Mesendoderm (in vitro differentiated cells): ENCODE data around the gene CEP128.

Experiments
- DNase-seq: peaks from one replicate; pipeline ENCODE4 v3.0.0; 2013
- H2AK5ac ChIP-seq: 2 replicates; pipeline ENCODE4 v1.6.1; 2013; ENCODE audit warnings: low read length, inconsistent platforms
- H2BK120ac ChIP-seq: 2 replicates; pipeline ENCODE4 v1.6.1; 2013; ENCODE audit warnings: low read depth, mild to moderate bottlenecking, low read length, moderate library complexity, mixed read lengths
- H2BK15ac ChIP-seq: replicated peaks from 2 replicates; pipeline ENCODE4 v1.6.1; 2013; ENCODE audit warnings: low read depth, mild to moderate bottlenecking, moderate library complexity
- H2BK5ac ChIP-seq: 2 replicates; pipeline ENCODE4 v1.6.1; 2013; ENCODE audit warnings: low read length, inconsistent platforms
- H3K18ac ChIP-seq: 2 replicates; pipeline ENCODE4 v1.6.1; 2013; ENCODE audit warnings: mild to moderate bottlenecking, low read length, mixed read lengths
- H3K23ac ChIP-seq: one replicate; pipeline ENCODE4 v1.6.1; 2013; ENCODE audit warnings: low read length
- H3K27ac ChIP-seq: 2 replicates; pipeline ENCODE4 v1.5.1; 2013; ENCODE audit warnings: low read depth, mild to moderate bottlenecking, inconsistent platforms, low read length, moderate library complexity
- H3K27me3 ChIP-seq: 2 replicates; pipeline ENCODE4 v1.6.1; 2013; ENCODE audit warnings: low read length, control low read depth, mild to moderate bottlenecking, inconsistent platforms; ENCODE audit not compliant: insufficient read depth, poor library complexity
- H3K36me3 ChIP-seq: 2 replicates; pipeline ENCODE4 v1.6.1; 2013; ENCODE audit warnings: low read length, inconsistent platforms; ENCODE audit not compliant: control insufficient read depth, insufficient read depth
- H3K4ac ChIP-seq: one replicate; pipeline ENCODE4 v1.6.1; 2013; ENCODE audit warnings: low read depth, mild to moderate bottlenecking, low read length, moderate library complexity
- H3K4me1 ChIP-seq: 2 replicates; pipeline ENCODE4 v1.6.1; 2013; ENCODE audit warnings: low read depth, low read length, inconsistent platforms; ENCODE audit not compliant: control insufficient read depth
- H3K4me2 ChIP-seq: 2 replicates; pipeline ENCODE4 v1.6.1; 2013; ENCODE audit warnings: low read length
- H3K4me3 ChIP-seq: 2 replicates; pipeline ENCODE4 v1.5.1; 2013; ENCODE audit warnings: mild to moderate bottlenecking, low read length
- H3K56ac ChIP-seq: one replicate; pipeline ENCODE4 v1.6.1; 2013; ENCODE audit warnings: low read length
- H3K79me1 ChIP-seq: 2 replicates; pipeline ENCODE4 v1.6.1; 2013; ENCODE audit warnings: low read length, inconsistent platforms
- H3K79me2 ChIP-seq: 2 replicates; pipeline ENCODE4 v1.6.1; 2013; ENCODE audit warnings: mild to moderate bottlenecking, low read length; ENCODE audit not compliant: control insufficient read depth, insufficient read depth
- H3K9ac ChIP-seq: 2 replicates; pipeline ENCODE4 v1.6.1; 2013; ENCODE audit warnings: low read length, inconsistent platforms
- H4K5ac ChIP-seq: one replicate; pipeline ENCODE4 v1.6.1; 2013; ENCODE audit warnings: low read length
- H4K8ac ChIP-seq: one replicate; pipeline ENCODE4 v1.6.1; 2013; ENCODE audit warnings: low read depth, mild to moderate bottlenecking, control low read depth, low read length, moderate library complexity
- WGBS: extraction: QIAGEN DNeasy Blood & Tissue Kit; methylation state at CpG from one replicate; pipeline ENCODE4 v1.1.7; 2013; ENCODE audit warnings: low lambda C conversion rate, missing lambda C conversion rate; ENCODE audit not compliant: insufficient coverage; ENCODE audit errors: extremely low coverage; 5-methylcytosine and 5-hydroxymethylcytosine counted together

CEP128 gene

GRCh38 chr14:80850197-80850814, 91.2 kb downstream of the CEP128 start:
- no peaks in the 10 kb centered on the region for H3K27me3 ChIP-seq
- no peak overlapping the region for H3K56ac ChIP-seq
- no peak overlapping the region for H4K8ac ChIP-seq
- H2BK5ac ChIP-seq = no peak overlapping the region
- no peak overlapping the region for H3K27ac ChIP-seq
- no peak overlapping the region for H3K4me3 ChIP-seq
- no peak overlapping the region for H2BK120ac ChIP-seq
- no peak overlapping the region for H3K4me2 ChIP-seq
- H2AK5ac ChIP-seq = no peak overlapping the region
- no peak overlapping the region for H3K9ac ChIP-seq
- H3K4me1 ChIP-seq = no peaks in the 10 kb centered on the region
- H3K79me1 ChIP-seq = no peaks in the 10 kb centered on the region
- no peak overlapping the region for H3K4ac ChIP-seq
- H3K36me3 ChIP-seq = no peaks in the 10 kb centered on the region
- no peak overlapping the region for H2BK15ac ChIP-seq
- no peaks in the 10 kb centered on the region for H3K79me2 ChIP-seq
- no CpG with 5 or more reads among the region's 4 CpGs for WGBS
- H3K18ac ChIP-seq = no peak overlapping the region
- no peak overlapping the region for H3K23ac ChIP-seq
- peak; percentile 27 for DNase-seq
- no peak overlapping the region for H4K5ac ChIP-seq

- no peak overlapping the region for H4K8ac ChIP-seq
- H2AK5ac ChIP-seq = no peak overlapping the region
- no peak overlapping the region for H3K4ac ChIP-seq
- H3K4me1 ChIP-seq = no peaks in the 10 kb centered on the region
- no peaks in the 10 kb centered on the region for H3K79me2 ChIP-seq
- no peak overlapping the region for H3K4me2 ChIP-seq
- no peak overlapping the region for H2BK15ac ChIP-seq
- WGBS = no CpG with 5 or more reads among the region's 2 CpGs
- no peak overlapping the region for H2BK5ac ChIP-seq
- H3K79me1 ChIP-seq = no peaks in the 10 kb centered on the region
- no peak overlapping the region for H3K23ac ChIP-seq
- DNase-seq = no peak
- no peak overlapping the region for H3K56ac ChIP-seq
- no peak overlapping the region for H3K9ac ChIP-seq
- H3K4me3 ChIP-seq = no peak overlapping the region
- H3K18ac ChIP-seq = no peak overlapping the region
- H2BK120ac ChIP-seq = no peak overlapping the region
- no peak overlapping the region for H3K27ac ChIP-seq
- H3K27me3 ChIP-seq = no peaks in the 10 kb centered on the region
- no peak overlapping the region for H4K5ac ChIP-seq
- no peaks in the 10 kb centered on the region for H3K36me3 ChIP-seq
Measured at GRCh38 chr14:80847070-80847469, 94.5 kb downstream of the CEP128 start.

GRCh38 chr14:80845856-80846255, 95.7 kb downstream of the CEP128 start:
- WGBS = no CpG with 5 or more reads among the region's 4 CpGs
- Histone ChIP-seq H3K36me3 (no peaks in the 10 kb centered on the region), H3K27me3 (no peaks in the 10 kb centered on the region), H3K4me3 (no peak overlapping the region), H4K5ac (no peak overlapping the region), H4K8ac (no peak overlapping the region), H3K56ac (no peak overlapping the region), H3K27ac (no peak overlapping the region), H2BK15ac (no peak overlapping the region), H2AK5ac (no peak overlapping the region), H3K23ac (no peak overlapping the region), H3K79me2 (no peaks in the 10 kb centered on the region), H3K4ac (no peak overlapping the region), H2BK5ac (no peak overlapping the region), H3K9ac (no peak overlapping the region), H3K18ac (no peak overlapping the region), H3K4me1 (no peaks in the 10 kb centered on the region), H2BK120ac (no peak overlapping the region), H3K79me1 (no peaks in the 10 kb centered on the region), H3K4me2 (no peak overlapping the region)
- no peak for DNase-seq

DNA sequence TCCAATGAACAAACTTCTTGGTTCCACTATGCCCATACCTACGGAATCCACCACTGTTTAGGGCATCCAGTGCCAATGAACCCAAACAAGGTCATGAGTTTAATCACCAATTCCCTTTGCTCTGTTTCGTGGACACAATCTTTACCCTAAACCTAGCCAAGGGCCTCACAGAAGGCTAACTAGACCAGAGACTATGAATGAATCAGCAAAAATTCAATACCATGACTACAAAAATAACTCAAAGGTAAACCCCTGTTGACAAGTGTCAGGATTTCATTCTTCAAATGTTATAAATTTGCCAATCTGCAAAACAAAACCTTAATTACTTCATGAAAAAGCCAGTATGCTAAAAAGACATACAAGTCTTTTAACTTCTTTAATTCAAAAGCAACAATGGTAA, 96.7 kb downstream of the CEP128 start:
- no peak overlapping the region for H2BK15ac ChIP-seq
- no peak for DNase-seq

DNA sequence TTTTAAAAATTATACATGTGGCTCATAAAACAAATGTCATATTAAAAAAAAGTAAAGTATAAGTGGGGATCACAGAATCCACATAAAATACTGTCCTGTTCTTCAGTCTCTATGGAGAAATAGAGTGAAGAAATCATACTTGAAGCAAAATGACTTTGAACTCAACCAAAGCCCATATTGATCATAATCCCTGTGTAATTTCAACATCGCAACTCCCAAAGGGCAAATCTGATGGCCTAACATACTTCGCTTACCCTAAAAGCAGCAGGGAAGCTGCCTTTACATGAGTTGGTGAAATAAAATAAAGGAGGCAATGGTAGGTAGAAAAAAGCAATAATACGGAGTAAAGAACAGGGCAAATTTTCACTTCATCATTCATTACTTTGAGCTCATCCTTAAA, 101.8 kb downstream of the CEP128 start:
- no peak overlapping the region for H2AK5ac ChIP-seq
- H3K4me2 ChIP-seq = no peak overlapping the region
- no peak overlapping the region for H4K8ac ChIP-seq
- no peak overlapping the region for H3K4ac ChIP-seq
- H3K79me2 ChIP-seq = no peaks in the 10 kb centered on the region
- H2BK5ac ChIP-seq = no peak overlapping the region
- no peak overlapping the region for H3K27ac ChIP-seq
- H3K18ac ChIP-seq = no peak overlapping the region
- no CpG with 5 or more reads among the region's 3 CpGs for WGBS
- no peak overlapping the region for H3K4me3 ChIP-seq
- H4K5ac ChIP-seq = no peak overlapping the region
- H3K79me1 ChIP-seq = no peaks in the 10 kb centered on the region
- no peak for DNase-seq
- H3K27me3 ChIP-seq = no peaks in the 10 kb centered on the region
- no peak overlapping the region for H2BK120ac ChIP-seq
- H3K36me3 ChIP-seq = no peaks in the 10 kb centered on the region
- no peak overlapping the region for H3K9ac ChIP-seq
- no peaks in the 10 kb centered on the region for H3K4me1 ChIP-seq
- H2BK15ac ChIP-seq = no peak overlapping the region
- H3K56ac ChIP-seq = no peak overlapping the region
- no peak overlapping the region for H3K23ac ChIP-seq

More for the DNA sequence above, 96.7 kb downstream of the CEP128 start:
- Histone ChIP-seq H3K4me3 (no peak overlapping the region), H3K9ac (no peak overlapping the region), H4K8ac (no peak overlapping the region), H3K4me1 (no peaks in the 10 kb centered on the region), H3K4ac (no peak overlapping the region), H3K79me2 (no peaks in the 10 kb centered on the region), H3K56ac (no peak overlapping the region), H3K23ac (no peak overlapping the region), H3K18ac (no peak overlapping the region), H2BK120ac (no peak overlapping the region), H3K36me3 (no peaks in the 10 kb centered on the region), H3K4me2 (no peak overlapping the region), H2AK5ac (no peak overlapping the region), H4K5ac (no peak overlapping the region), H3K27me3 (no peaks in the 10 kb centered on the region), H2BK5ac (no peak overlapping the region), H3K27ac (no peak overlapping the region), H3K79me1 (no peaks in the 10 kb centered on the region)
- no CpG with 5 or more reads among the region's 2 CpGs for WGBS

- Histone ChIP-seq H4K5ac (no peak overlapping the region), H3K4me2 (no peak overlapping the region), H3K79me1 (no peaks in the 10 kb centered on the region), H2BK120ac (no peak overlapping the region), H2BK5ac (no peak overlapping the region), H3K23ac (no peak overlapping the region), H3K4me1 (no peaks in the 10 kb centered on the region), H3K4ac (no peak overlapping the region), H2BK15ac (no peak overlapping the region), H3K27ac (no peak overlapping the region), H3K18ac (no peak overlapping the region), H2AK5ac (no peak overlapping the region), H4K8ac (no peak overlapping the region), H3K36me3 (no peaks in the 10 kb centered on the region), H3K9ac (no peak overlapping the region), H3K56ac (no peak overlapping the region), H3K27me3 (no peaks in the 10 kb centered on the region), H3K79me2 (no peaks in the 10 kb centered on the region), H3K4me3 (no peak overlapping the region)
- no peak for DNase-seq
Measured at GRCh38 chr14:80809663-80810062, 131.9 kb downstream of the CEP128 start.
